GM12891 (cell line): ENCODE results near the gene TMEM135.

Experiments used
- PAX5 ChIP-seq: IDR thresholded peaks from 2 replicates; pipeline ENCODE4 v1.6.1; 2011; ENCODE audit warnings: low read length, moderate library complexity, mild to moderate bottlenecking; ENCODE audit not compliant: insufficient read depth, severe bottlenecking
- POLR2A ChIP-seq: IDR thresholded peaks from 2 replicates; pipeline ENCODE4 v1.6.1; 2011; ENCODE audit warnings: low read depth, low read length, control low read depth
- POLR2AphosphoS5 ChIP-seq: IDR thresholded peaks from 2 replicates; pipeline ENCODE4 v1.6.1; 2011; ENCODE audit warnings: low read depth, low read length, control low read depth
- POU2F2 ChIP-seq: IDR thresholded peaks from 2 replicates; pipeline ENCODE4 v1.6.1; 2011; ENCODE audit warnings: low read depth, mild to moderate bottlenecking, control low read depth, low read length, moderate library complexity
- SPI1 ChIP-seq: IDR thresholded peaks from 2 replicates; pipeline ENCODE4 v1.6.1; 2011; ENCODE audit warnings: low read depth, low read length, control low read depth
- TAF1 ChIP-seq: IDR thresholded peaks from 2 replicates; pipeline ENCODE4 v1.6.1; 2011; ENCODE audit warnings: low read depth, low read length, control low read depth

DNA sequence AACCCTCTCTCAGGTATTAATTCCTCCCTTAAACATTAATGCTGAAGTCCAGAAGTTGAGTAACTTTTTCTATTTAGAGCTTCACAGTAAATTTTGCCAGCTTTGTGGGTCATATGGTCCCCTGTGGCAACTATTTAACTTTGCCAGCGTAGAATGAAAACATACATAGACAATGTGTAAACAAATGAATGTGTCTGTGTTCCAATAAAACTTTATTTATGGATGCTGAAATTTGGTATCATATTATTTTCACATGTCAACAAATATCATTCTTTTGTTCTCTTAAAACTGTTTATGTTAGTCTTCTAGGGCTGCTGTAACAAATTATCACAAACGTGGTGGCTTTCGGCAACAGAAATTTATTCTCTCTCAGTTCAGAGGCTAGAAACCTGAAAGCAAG is 85.1 kb downstream of the TMEM135 start:
- TF ChIP-seq POLR2AphosphoS5: no peak
- no peak for TF ChIP-seq POLR2A
- TF ChIP-seq POU2F2: no peak
- no peak for TF ChIP-seq SPI1
- TF ChIP-seq TAF1: no peak
- no peak for TF ChIP-seq PAX5
